Left hindlimb (tissue), 1 donor: ENCODE measurements around the gene HDAC10.
"Not testable (repeated sequence)": the region's sequence is repeated elsewhere in the genome, so short reads cannot be mapped to it uniquely, and the experiment has no call there.

Experiments
- DNase-seq: peaks from one replicate; pipeline ENCODE4 v3.0.0-alpha.2; 2018

HDAC10 gene

DNA sequence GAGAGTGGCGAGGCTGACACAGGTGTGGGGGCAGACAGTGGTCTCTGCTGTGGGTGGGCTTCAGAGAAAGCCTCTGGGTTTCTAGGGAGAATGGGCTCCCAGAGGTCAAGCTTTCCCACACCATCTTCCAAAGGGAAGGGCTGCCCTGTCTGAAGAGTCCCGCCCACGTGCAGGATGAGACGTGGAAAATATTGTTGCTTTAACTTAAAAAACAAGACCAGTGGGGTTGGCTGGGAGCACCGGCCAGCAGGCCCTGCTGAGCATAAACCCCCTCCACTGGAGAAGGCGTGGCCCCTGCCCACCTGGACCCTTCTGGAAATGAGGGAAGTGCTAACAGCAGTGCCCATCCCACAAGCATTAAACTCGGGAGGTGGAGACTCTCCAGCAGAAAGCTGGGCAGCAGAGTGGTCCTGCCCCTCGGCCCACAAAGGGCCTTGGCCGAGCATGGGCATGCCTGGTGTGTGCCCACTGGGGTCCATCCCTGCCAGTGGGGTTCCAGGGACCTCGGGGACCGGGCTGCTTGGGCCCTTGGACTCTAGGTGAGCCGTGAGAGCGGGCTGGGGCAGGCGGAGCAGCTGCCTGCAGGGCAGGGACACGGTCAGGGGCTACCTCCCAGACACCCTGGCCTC is 34.9 kb downstream of the HDAC10 start:
- DNase-seq: no peak

DNA sequence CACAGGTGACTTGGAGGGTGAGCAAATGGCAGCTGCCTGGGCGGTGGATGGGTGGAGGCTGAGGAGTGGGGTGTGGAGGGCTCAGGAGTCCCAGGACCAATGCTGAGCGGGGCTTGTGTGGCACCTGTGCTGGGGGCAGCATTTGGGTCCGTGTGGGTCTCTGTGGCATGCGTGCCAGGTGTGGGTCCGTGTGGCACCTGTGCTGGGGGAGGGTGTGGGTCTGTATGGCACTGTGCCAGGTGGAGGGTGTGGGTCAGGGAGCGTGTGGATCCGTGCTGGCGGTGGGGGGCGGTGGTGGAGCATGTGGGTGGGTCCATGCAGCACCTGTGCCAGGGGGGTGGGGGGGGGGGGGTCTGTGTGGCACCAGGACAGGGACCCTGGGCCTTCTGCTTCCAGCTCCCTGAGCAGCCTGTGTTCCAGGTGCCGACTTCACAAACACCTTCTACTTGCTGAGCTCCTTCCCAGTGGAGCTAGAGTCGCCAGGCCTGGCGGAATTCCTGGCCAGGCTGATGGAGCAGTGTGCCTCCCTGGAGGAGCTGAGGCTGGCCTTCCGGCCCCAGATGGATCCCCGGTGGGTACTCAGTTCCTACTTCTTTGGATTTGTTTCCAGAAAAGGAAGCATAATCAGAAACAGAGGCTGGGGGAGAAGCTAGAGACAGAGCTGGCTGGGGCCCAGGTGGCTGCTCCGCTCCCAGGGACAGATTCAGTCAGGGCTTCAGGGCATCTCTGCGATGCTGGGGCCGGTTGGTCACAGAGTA is 35.6 kb downstream of the HDAC10 start:
- DNase-seq: no peak

DNA sequence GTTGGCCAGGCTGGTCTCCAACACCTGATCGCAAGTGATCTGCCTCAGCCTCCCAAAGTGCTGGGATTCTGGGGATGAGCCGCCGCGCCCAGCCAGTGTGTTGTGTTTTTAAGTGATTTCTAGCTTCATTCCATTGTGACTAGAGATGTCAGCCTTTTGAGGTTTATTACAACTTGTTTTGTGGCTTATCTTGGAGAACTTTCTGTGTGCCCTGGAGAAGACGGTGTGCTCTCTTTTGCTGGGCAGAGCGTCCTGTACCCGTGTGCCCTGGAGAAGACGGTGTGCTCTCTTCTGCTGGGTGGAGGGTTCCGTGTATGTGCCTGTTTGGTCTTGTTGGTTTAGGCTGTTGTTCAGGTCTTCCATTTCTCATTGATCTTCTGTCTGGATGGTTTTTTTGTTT is 37.8 kb downstream of the HDAC10 start:
- DNase-seq: no peak

DNA sequence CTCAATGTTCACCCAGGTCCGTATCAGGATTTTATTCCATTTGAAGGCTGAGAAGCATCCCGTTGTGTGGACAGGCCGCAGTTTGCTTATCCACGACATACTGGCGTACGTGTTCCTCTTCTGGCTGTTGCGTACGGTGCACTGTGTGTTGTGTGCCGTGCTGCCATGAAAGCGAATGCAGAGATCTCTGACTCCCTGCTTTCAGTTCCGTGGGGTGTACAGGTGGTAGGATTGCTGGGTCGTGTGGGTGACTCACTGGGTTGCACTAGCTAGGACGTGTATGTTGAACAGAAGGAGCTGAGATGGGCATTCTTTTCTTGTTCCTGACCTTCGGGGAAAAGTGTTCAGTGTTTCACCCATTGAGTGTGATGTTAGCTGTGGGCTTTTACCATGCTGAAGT is 39.9 kb downstream of the HDAC10 start:
- DNase-seq: peak; percentile 16

DNA sequence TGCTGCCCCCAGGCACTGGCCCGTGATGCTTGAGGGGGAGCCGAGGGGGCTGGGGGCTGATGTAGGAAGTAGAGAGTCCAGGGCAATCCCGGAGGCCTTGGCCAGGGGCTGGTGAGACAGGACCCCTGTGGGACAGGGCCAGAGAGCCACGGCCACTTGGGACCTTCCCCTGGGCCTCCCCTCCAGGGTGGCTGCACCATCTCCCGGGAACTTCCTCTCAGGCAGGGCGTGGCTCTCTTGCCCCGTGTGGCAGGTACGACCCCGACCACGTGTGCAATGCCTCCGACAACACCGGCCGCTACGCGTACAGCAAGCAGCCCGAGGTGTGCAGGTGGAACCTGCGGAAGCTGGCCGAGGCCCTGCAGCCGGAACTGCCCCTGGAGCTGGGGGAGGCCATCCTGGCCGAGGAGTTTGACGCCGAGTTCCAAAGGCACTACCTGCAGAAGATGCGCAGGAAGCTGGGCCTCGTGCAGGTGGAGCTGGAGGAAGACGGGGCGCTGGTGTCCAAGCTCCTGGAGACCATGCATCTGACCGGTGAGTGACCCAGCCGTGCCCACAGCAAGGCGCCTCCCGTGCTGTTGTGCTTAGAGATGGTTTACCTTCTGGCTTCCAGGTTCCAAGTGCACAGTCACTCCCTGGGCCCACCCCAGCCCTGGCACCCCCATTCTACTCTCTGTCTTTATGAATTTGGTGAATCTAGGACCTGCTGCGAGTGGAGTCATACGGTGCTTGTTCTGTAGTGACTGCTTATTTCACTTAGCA is 40.5 kb downstream of the HDAC10 start:
- peak; percentile 23 for DNase-seq

DNA sequence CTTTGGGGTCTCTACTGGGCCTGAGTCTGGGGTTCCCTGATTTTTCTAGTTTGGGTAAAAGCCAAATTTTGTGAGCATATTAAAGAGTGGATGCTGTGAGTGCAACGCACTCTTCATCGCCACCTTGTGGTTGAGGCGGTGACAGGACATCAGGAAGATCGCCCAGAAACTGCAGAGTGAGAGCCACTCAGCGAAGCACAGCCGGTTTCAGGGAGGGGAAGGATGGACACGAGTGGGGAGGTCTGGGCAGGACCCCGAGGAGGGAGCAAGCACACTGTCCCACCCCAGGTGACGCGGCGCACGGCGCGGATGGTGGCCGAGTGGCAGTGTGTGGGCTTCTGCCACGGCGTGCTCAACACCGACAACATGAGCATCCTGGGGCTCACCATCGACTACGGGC is 41.2 kb downstream of the HDAC10 start:
- DNase-seq: peak; percentile 63

DNA sequence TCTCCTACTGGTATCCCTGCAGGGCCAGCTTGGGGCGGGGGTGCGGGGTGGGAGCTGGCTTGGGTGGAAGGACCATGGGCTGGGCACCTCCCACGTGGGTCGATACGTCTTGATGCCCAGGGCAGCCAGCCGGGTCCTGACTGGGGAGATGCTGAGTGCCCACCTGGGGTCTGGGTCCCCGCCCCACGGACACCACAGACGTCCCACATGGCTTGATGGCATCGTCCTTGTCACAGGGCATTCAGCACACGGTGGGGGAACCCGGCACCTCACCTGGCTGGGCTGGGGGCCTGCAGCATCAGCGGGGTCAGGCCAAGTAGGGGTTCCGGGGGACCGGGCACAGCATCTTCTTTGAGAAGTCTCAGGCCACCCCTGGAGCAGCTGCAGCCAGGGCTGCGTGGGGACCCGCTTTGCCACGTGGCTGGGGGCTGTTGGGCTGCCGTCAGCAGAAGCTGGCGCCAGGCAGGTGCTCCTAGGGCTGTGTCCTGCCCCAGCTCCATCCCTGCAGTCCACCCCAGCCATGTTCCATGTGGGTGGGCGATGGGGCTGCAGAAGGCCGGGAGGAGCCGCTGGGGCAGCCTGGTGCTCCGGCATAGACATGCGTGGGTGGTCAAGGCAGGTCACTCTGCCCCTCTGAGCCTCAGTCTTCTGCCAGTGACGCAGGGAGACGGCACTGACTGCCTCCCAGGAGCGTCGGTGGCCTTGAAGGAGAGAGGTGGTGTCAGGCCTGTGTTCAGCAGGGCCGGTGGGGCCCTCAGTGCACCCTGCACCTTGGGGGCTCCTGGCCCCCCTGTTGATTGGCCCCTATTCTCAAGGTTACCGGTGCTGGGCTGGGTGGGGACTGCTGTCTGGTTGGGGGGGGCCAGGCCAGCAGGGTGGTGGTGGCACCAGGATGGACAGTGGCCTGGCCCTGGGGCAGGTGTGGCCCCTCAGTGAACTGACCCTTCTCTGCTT is 41.8 kb downstream of the HDAC10 start:
- peak; percentile 40 for DNase-seq

DNA sequence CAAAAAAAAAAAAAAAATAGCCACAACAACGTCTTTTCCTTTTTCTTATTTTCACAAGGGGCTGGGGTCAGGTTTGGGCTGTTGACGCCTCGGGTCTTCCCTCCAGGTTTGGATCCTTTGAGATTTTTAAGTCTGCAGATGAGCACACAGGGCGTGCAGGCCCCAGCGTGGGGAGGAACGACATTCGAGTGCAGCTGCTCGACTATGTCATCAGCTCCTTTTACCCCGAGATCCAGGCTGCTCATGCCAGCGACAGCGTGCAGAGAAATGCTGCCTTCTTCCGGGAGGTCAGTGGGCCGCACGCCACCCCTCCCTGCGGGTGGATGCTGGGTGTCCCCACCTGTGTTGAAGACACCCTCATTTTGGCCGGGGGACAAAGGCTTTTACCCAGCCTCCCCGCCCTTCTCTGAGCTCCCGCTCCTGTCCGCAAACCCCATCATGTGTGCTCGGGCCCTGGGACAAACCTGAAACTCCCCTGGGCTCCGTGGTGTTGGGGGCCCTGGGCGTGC is 42.6 kb downstream of the HDAC10 start:
- peak; percentile 32 for DNase-seq

DNA sequence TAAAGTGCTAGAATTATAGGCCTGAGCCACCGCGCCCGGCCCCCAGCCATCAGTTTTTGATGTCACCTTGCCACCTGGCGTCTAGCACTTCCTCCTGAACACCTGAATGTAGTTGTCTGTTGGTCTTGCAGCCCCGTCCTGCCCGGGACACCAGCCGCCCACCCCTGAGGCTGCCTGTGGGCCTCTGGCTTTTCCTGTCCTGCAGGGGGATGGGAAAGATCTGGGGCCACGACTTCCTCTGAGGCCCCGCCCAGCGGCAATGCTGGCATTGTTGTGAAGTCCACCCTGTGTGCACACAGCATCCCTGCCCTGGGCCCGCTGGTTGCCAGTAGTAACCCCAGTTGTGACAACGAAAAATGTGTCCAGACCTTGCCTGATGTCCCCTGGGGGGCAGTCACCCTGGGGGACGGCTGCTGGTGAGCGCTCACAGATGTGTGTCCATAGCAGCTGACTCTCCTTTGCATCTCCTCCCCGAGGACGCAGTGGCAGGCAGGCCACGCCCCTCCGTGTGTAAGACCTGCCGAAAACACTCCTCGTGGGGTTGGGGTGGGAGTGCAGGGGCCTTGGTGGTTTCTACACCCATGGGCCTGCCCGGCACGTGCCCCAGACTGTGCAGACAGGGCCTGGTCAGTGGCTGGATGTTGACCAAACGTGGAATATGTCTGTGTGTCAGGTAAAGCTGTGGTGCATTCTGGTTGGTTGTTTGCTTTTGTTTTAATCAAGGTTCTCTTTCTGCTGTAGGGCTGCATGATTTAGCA is 43.5 kb downstream of the HDAC10 start:
- DNase-seq: no peak

DNA sequence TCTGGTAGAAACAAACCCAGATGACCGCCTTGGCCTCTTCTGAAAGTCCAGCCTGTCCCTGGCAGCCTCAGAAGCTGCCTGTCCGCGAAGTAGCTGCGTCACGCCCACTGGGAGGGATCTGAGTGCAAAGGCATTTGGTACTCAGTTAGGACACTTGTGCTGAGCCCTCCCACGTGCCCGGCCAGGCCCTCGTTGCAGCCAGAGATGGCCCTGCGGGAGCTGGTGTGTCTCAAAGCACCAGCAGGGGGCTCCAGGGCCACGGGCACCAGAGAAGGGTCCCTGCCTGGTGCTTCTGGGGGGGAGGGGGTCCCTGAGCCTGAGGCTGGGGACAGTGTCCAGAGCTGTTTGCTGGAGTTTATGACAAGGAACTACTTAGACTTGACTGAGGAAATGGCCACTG is 44.5 kb downstream of the HDAC10 start:
- no peak for DNase-seq

DNA sequence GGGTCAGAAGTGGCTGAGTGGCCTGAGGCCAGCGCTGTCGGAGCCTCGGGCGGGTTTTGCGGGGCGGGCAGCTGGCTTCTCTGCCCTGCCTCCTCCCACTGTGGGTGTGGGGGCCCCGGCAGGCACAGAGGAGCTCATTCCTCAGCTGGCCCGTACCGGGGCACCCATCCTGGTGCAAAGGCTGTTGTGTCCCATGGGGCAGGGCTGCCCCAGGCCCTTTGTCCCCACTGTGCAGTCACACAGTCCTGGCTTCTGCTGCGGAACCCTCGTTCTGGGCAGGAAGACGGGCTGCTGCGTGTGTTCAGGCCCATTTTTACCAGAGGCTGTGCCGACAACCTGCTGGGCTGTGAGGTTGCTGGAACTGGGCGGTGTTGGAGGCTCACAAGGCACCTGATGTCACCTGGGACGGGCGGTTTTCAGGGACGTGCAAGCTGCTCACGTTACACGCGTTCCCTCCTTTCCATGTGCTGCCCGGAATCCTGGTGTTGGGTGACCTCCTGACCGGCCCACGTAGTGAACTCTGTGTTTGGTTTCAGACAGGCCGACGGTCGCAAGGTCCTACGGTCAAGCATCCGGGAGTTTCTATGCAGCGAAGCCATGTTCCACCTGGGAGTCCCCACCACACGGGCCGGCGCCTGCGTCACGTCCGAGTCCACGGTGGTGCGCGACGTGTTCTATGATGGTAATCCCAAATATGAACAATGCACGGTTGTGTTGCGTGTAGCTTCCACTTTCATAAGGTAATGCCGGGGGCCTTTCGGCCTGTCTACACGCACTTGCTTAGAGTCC is 45.1 kb downstream of the HDAC10 start:
- no peak for DNase-seq

DNA sequence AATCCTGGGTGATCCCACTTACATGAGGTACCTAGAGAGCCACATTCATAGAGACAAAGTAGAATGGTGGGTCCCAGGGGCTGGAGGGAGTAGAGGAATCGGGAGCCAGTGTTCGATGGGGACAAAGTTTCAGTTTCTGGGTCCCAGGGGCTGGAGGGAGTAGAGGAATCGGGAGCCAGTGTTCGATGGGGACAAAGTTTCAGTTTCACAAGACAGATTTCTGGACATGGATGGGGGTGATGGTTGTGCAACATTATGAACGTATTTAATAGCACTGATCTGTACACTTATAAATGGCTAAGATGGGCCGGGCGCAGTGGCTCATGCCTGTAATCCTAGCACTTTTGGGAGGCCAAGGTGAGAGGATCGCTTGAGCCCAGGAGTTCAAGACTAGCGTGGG is 46.1 kb downstream of the HDAC10 start:
- not testable (repeated sequence) for DNase-seq

DNA sequence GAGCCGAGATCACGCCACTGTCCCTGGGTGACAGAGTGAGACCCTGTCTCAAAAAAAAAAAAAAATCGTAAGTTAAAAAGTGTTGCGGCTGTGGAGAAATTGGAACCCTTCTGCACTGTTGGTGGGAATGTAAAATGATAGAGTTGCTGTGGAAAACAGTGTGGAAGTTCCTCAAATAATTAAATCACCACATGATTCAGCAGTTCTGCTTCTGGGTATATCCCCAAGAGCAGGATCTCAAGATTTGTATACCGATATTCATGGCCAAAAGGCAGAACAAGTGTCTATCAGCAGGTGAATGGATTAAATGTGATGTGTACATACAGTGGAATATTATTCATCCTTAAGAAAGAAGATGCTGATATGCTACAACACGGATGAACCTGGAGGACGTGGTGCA is 46.5 kb downstream of the HDAC10 start:
- DNase-seq: no peak

DNA sequence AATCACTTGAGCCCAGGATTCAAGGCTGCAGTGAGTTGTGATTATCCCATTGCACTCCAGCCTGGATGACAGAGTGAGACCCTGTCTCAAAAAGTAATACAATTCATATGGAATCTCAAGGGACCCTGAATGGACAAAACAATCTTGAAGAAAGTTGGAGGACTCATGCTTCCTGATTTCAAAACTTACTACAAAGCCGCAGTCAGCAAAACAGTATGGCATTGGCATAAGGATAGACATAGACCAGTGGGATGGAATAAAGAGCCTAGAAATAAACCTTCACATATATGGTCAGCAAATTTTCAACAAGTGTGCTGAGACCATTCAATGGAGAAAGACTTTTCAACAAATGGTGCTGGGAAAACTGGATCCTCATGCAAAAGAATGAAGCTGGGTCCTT is 47.8 kb downstream of the HDAC10 start:
- DNase-seq: no peak

DNA sequence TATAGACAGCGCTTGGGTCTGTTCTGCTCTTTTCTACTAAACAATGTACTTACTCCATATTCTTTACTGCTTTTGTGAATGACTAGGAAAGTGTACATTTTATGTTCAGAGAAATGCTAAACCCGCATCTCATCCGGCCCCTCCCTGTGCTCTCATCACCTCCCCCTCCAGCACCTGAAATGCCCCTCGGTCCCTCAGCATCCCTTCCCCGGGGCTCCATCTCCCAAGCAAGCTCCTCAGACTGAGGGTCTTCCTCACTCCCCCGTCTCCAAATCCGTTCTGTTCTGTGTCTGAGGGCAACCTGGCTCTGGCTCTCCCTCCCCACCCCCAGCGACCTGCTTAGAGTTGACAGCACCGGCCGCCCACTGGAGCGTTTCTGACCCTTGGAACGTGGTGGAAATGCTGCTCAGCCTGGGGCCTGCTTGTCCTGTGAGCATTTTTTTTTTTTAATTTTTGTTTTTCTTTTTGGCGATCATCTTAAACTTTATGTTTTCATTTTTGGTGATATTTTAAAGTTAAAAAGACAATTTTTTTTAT is 48.9 kb downstream of the HDAC10 start:
- DNase-seq: no peak

DNA sequence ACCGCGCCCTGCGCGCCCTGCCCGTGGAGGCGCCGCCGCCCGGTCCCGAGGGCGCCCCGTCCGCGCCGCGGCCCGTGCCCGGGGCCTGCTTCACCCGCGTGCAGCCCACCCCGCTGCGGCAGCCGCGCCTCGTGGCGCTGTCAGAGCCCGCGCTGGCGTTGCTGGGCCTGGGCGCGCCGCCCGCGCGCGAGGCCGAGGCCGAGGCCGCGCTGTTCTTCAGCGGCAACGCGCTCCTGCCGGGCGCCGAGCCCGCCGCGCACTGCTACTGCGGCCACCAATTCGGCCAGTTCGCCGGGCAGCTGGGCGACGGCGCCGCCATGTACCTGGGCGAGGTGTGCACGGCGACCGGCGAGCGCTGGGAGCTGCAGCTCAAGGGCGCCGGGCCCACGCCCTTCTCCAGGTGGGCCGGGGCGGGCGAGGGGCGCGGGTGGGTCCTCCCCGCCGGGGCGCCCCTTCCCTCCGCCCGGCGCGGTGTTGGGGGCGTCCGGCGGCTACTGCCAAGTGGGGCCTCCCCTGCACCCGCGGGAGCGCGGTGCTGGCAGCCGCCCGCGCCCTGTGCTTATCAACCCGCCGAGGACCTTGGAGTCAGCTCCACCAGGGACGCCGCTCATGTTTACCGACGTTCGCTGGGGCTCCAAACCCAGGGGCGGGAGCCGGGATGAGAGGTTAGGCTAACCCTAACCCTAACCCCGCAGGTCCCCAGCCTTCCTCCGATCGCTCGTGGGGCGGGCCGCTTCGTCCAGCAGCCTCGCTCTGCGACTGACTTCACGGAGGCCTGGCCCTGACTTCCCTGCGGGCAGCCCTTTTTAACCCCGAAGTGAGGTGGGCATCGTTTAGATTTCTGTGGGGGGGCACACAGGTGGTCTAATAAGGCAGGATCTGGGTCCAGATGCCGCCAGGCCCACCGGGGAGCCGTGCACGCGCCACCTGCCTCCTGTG is 49.6 kb downstream of the HDAC10 start:
- no peak for DNase-seq

DNA sequence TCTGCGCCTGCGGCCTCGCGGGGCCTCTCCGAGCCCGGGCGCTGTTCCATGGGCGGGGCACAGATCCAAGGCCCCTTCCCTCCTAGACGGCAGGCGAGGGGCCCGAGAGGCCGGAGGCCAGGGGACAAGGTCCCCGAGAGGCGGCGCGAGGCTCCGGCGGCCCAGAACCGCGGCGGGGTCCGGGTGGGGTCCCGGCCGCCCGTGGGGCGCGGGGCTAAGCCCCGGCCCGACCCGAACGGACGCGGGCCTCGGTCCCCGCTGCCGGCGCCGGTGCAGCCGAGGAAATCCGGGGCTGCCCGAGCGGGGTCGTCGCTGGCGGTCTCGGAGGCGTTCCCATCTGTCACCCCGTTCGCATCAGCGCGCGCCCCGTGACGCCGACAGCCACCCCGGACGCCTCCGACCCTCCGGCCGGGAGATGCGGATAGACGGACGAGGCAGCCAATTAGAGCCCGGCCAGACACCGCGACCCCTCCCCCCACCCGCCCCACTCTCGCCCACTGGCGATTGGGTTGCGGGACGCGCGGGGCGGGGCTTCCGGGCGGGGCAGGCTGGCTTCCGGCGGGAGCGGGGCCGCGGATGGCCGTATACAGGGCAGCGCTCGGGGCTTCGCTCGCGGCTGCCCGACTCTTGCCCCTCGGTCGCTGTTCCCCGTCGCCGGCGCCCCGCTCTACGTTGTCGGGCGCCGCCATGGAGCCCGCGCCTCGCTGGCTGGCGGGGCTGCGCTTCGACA is 50.4 kb downstream of the HDAC10 start, which contains the start of gene SELENOO:
SELENOO (plus strand) TSS at position 551 of the 730 bp plus-strand sequence; CDS start at position 577, 26 bp downstream.
- peak; percentile 96 for DNase-seq

DNA sequence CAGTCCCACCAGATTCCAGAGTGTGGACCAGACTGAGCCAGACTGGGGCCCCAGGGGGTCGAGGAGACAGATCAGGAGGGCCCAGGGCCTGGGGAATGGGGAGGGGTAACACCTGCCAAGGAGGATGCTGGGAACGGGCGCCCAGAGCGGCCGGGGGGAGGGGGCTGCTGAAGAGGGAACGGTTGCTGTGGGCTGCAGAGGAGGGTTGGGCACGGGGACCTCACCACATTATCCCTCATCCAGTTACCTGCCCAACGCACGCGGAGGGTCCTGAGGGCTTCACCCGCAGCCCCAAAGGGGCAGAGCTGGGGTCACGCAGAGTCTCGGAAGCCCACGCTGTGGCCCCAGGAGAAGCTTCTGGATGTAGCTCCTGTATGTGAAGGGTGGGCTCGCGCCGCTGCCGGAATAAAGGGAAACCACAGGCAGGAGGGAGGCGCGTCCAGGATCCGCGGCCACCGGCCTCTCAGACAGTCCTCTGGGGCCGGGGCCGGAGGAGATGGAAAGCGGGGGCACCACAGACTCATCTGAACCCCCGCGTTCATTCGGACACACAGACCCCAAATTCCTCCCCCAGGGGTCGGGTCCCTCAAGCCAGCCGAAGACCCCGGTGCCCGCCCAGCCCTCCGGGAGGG is 51.1 kb downstream of the HDAC10 start:
- DNase-seq: no peak
